Skin of body (tissue), 2 donors: ENCODE results near the gene CDK14. TPM values are rescaled to one million over a fixed set of nuclear protein-coding genes. Genes with fewer than 3 reads are reported as not detected.

ENCODE experiments used
- DNase-seq: peaks from one replicate; lab custom pipeline; 2025; lab: John Stamatoyannopoulos, UW
- total RNA-seq: library from RNA; depleted of rRNA; stranded (reverse); fragments of >200 nt; gene quantifications from one replicate; pipeline ENCODE4 v1.2.3, GENCODE V29; 2014

Gene CDK14
- total RNA-seq, 1 donor from 2014 or later = 51.6 TPM

DNA sequence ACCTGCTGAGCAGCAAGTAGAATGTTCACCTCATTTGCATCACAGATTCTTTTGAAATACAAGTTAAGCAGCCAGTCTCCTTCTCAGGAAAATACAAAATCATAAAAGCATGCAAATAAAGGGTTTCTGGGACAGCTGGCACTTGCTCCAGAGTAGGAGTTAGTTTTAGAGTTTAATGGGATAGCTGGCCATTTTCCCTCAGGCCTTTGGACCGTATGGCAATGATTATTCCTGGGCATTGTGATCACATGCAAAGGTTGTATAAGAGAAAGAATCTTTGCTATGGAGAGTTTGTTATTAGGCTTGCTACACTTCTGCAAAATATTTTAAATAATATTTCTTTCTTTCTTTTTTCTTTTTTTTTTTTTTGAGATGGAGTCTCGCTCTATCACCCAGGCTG is 240.8 kb downstream of the CDK14 start:
- no peak for DNase-seq

DNA sequence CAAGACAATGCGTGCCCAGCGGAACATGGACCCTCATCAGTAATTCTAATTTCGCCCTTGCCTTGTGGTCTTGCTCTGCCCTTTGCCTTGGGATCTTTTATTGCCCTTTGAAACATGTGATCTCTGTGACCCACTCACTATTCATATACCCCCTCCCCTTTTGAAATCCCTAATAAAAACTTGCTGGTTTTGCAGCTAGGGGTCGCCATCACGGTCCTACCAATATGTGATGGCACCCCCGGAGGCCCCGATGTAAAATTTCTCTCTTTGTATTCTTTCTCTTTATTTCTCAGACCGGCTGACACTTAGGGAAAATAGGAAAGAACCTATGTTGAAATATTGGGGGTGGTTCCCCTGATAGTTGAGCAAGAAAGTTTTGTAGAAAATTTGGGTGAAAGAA is 242.7 kb downstream of the CDK14 start:
- no peak for DNase-seq

- DNase-seq = no peak
These were observed 243.2 kb downstream of the CDK14 start for GRCh38 chr7:90839316-90839715.

DNA sequence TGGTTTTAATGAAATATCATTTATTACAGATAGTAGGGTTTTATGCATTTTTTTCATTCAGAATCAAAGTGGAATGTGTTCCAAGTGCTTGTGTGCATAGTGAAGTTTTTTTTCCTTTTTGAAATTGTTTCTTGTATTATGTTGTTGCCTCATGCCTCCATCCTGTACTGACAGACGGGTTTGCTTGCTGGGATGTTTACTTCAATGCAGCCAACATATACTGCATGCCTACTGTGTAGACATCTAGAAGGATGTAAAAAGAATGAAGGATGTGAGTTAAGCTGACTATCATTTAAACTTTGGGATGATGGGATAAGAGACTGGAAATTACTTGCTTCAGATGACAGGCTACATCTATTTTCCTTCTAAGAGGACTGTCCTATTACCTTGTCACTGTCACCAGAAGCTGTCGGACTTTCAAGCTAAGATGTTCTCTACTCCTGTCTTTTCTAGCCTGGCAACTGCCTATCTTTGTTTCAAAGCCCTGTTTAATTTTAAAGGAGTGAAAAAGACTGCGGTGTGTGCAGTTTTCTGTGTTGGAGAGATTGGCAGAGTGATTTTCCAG is 243.7 kb downstream of the CDK14 start:
- no peak for DNase-seq

DNA sequence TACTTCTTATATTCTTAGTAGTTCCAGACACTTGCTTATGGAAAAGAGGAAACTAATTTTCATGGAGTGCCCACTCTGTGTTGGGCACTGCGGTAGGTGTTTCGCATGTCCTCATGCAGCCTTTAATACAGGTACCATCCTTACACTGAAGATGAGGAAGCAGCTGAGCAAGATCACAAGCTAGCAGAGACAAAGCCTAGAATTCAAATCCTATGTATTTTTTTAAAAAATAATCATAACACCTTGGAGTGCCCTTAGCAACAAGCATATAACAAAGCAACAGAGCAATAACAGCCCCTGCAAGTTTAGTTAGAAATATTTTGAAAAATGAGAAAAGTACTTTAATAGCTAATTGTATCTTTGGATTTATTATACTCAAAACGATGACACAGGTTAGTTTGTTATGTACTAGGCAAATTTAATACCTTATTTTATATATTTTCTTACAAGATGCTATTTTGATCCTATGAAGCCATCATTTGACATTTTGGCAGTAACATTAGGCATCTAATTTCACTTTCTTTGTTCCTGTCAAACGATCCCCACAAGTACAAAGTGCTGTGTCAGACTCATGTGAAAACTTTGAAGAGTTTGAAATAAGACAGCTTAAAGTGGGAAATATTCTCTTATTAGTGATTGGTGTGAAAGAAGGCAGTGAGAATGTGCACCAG is 245.8 kb downstream of the CDK14 start:
- no peak for DNase-seq

- DNase-seq = no peak
These were observed 246.3 kb downstream of the CDK14 start for GRCh38 chr7:90842430-90842788.

GRCh38 chr7:90843472-90843871 is 247.4 kb downstream of the CDK14 start:
- DNase-seq = no peak

DNA sequence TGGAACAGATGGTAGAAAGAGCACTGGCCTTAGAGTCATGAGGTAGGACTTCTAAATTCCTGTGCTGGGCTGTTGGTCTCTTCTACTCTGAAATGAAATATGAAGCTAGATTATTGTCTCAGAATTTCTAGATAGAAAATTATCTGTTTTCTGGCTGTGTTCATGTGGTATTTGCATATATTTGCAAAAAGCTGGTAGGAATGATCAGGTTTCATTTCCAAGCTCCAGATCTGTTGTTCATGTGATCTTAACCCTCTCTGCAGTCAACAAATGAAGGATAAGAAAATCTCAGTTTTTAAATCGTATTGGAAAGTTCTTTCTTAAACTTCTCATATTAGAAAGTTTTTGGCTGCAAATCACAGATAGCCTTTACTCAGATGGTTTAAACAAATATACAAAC is 248.3 kb downstream of the CDK14 start:
- no peak for DNase-seq

- DNase-seq = no peak
These were observed 250.1 kb downstream of the CDK14 start for GRCh38 chr7:90846192-90846591.

GRCh38 chr7:90850066-90850465 is 253.9 kb downstream of the CDK14 start:
- no peak for DNase-seq

GRCh38 chr7:90850471-90850870 is 254.3 kb downstream of the CDK14 start:
- DNase-seq = no peak

DNA sequence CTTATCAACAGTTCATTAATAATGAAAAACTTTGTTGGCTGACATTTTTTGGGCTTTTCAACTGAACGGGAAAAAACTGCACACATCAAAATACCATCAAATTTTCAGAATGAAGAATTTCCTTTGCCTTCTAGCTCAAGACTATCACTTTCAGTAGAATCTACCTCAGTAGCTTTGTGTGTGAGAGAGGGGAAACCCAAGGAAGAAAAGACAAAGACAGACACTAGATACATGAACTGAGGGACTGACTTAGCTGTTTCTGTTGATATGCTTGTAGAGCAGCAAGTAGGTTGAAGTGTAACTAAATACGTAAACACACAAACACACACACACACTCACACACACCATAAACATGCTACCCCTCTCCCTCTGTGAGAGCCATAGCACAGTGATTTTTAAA is 257.1 kb downstream of the CDK14 start:
- DNase-seq = no peak

GRCh38 chr7:90856351-90857070 is 260.4 kb downstream of the CDK14 start:
- no peak for DNase-seq

DNA sequence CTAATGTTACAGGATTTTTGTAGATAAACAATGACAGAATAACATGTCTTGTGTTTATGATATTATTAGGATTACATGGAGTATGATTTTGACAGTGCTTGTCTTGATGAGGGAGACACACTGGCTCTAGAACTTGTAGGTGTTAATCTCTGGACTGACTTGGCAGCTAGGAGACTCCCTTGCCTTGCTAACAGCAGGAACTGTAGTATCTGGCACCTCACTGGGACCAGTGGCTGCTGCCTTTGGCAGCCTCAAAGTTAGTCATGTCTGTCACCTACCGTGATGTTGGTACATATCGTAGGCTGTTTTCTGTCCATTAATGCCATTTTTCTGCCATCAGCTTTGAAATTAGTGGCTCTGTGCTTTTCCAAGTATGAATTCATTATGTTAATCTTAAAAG is 261.5 kb downstream of the CDK14 start:
- no peak for DNase-seq

DNA sequence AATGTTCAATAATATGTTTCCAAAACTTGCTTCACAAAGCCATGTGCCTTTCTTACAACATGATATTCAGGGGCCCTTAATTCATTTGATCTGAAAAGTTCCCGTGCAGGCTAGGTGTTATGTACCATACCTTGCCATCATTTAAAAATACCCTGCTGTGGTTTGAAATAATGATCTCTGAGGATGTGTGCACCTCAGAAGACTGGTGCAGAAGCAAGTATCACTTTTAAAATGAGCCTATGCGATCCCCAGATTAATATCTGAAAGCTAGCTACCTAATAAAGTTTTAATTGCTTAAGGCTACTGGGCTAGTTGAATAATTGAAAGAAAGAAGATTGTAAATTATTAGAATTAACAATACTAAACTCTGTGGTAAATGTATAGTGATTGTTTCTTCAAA is 262.4 kb downstream of the CDK14 start:
- no peak for DNase-seq

- no peak for DNase-seq
These were observed 263.4 kb downstream of the CDK14 start for GRCh38 chr7:90859521-90859920.

- no peak for DNase-seq
These were observed 268.0 kb downstream of the CDK14 start for GRCh38 chr7:90864088-90864487.

GRCh38 chr7:90869335-90869734 is 273.2 kb downstream of the CDK14 start:
- no peak for DNase-seq

DNA sequence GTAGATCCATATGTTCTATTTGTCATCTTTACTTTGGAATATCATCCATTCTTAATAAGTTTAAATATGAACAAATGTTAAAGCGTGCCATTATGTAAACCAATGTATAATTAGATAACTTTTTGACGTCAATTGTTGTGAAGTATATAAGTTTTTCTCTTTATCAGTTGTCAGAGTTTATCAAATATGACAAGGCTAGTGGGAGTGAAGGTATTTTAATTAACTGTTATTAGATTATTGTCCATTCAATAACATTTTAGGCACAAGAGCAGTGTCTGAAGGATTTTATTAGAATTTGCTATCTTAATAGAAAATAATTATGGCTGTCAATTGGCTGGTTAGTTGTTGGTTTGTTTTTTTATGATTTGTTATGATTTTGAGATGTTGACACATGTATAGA is 280.6 kb downstream of the CDK14 start:
- no peak for DNase-seq

GRCh38 chr7:90877201-90877600 is 281.1 kb downstream of the CDK14 start:
- no peak for DNase-seq

- DNase-seq = no peak
These were observed 283.8 kb downstream of the CDK14 start for GRCh38 chr7:90879924-90880323.

- DNase-seq = no peak
These were observed 290.3 kb downstream of the CDK14 start for GRCh38 chr7:90886416-90886815.

DNA sequence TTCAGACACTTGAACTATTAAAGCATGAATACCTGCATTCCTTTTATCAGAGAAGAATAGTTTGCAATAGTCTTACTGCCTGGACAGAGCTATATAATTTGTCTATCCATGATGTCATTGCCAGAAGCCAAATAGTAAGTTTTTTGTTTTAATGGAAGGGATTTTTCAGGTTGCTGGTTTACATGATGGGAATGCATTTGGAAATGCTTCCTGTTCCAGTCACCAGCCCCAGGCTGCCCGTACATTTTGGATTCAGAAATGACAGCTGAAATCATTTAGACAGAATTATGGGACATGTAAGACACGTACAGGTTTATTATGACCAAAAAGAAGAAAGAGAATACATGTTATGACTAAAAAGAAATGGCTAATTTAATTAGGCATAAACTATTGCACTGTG is 293.1 kb downstream of the CDK14 start:
- no peak for DNase-seq
